IPS-20b (cell line): Measurements from ENCODE around the gene PPARG.

Experiments
- H3K27ac ChIP-seq: one replicate; pipeline ENCODE4 v1.5.1; 2013; ENCODE audit warnings: low read length
- H3K27me3 ChIP-seq: 2 replicates; pipeline ENCODE4 v1.6.1; 2013; ENCODE audit warnings: mild to moderate bottlenecking, low read length, inconsistent platforms; ENCODE audit not compliant: insufficient read depth
- H3K36me3 ChIP-seq: 2 replicates; pipeline ENCODE4 v1.6.1; 2013; ENCODE audit warnings: low read depth, mild to moderate bottlenecking, inconsistent platforms, low read length, moderate library complexity; ENCODE audit not compliant: insufficient read depth
- H3K4me1 ChIP-seq: 2 replicates; pipeline ENCODE4 v1.6.1; 2013; ENCODE audit warnings: mild to moderate bottlenecking, control low read depth, inconsistent platforms, low read length, moderate library complexity; ENCODE audit not compliant: insufficient read depth
- H3K4me3 ChIP-seq: 2 replicates; pipeline ENCODE4 v1.5.1; 2013; ENCODE audit warnings: mild to moderate bottlenecking, low read length, inconsistent platforms
- H3K9ac ChIP-seq: 2 replicates; pipeline ENCODE4 v1.6.1; 2013; ENCODE audit warnings: low read depth, mild to moderate bottlenecking, inconsistent platforms, low read length, moderate library complexity
- H3K9me3 ChIP-seq: 2 replicates; pipeline ENCODE4 v1.6.1; 2013; ENCODE audit warnings: mild to moderate bottlenecking, low read depth, low read length, inconsistent platforms; ENCODE audit not compliant: insufficient read depth

The PPARG gene

GRCh38 chr3:12392101-12392878 lies 103.4 kb downstream of the PPARG start:
- H3K36me3 ChIP-seq, result no peaks in the 10 kb centered on the region
- no peak overlapping the region for H3K9ac ChIP-seq
- H3K4me1 ChIP-seq, result no peaks in the 10 kb centered on the region
- H3K27ac ChIP-seq, result no peak overlapping the region
- no peak overlapping the region for H3K4me3 ChIP-seq
- H3K27me3 ChIP-seq, result no peaks in the 10 kb centered on the region
- H3K9me3 ChIP-seq, result no peaks in the 10 kb centered on the region

GRCh38 chr3:12393894-12394293 lies 105.0 kb downstream of the PPARG start:
- Histone ChIP-seq H3K9ac (no peak overlapping the region), H3K4me3 (no peak overlapping the region), H3K27ac (no peak overlapping the region), H3K4me1 (no peaks in the 10 kb centered on the region), H3K36me3 (no peaks in the 10 kb centered on the region), H3K27me3 (no peaks in the 10 kb centered on the region), H3K9me3 (no peaks in the 10 kb centered on the region)

GRCh38 chr3:12394569-12395271 lies 105.8 kb downstream of the PPARG start:
- Histone ChIP-seq H3K4me3 (no peak overlapping the region), H3K9me3 (no peaks in the 10 kb centered on the region), H3K27me3 (no peaks in the 10 kb centered on the region), H3K4me1 (no peaks in the 10 kb centered on the region), H3K36me3 (no peaks in the 10 kb centered on the region), H3K27ac (no peak overlapping the region), H3K9ac (no peak overlapping the region)

GRCh38 chr3:12395349-12396012 lies 106.6 kb downstream of the PPARG start:
- no peak overlapping the region for H3K9ac ChIP-seq
- no peaks in the 10 kb centered on the region for H3K4me1 ChIP-seq
- H3K27ac ChIP-seq, result no peak overlapping the region
- no peaks in the 10 kb centered on the region for H3K36me3 ChIP-seq
- no peaks in the 10 kb centered on the region for H3K27me3 ChIP-seq
- no peak overlapping the region for H3K4me3 ChIP-seq
- no peaks in the 10 kb centered on the region for H3K9me3 ChIP-seq

GRCh38 chr3:12396471-12396870 lies 107.6 kb downstream of the PPARG start:
- no peaks in the 10 kb centered on the region for H3K36me3 ChIP-seq
- no peaks in the 10 kb centered on the region for H3K9me3 ChIP-seq
- no peak overlapping the region for H3K27ac ChIP-seq
- no peak overlapping the region for H3K4me3 ChIP-seq
- H3K27me3 ChIP-seq, result no peaks in the 10 kb centered on the region
- no peaks in the 10 kb centered on the region for H3K4me1 ChIP-seq
- H3K9ac ChIP-seq, result no peak overlapping the region

GRCh38 chr3:12399226-12399625 lies 110.4 kb downstream of the PPARG start:
- Histone ChIP-seq H3K36me3 (no peaks in the 10 kb centered on the region), H3K9ac (no peak overlapping the region), H3K27me3 (no peaks in the 10 kb centered on the region), H3K4me3 (no peak overlapping the region), H3K27ac (no peak overlapping the region), H3K4me1 (no peaks in the 10 kb centered on the region), H3K9me3 (no peaks in the 10 kb centered on the region)

- Histone ChIP-seq H3K4me3 (no peak overlapping the region), H3K9me3 (no peaks in the 10 kb centered on the region), H3K9ac (no peak overlapping the region), H3K27me3 (no peaks in the 10 kb centered on the region), H3K36me3 (no peaks in the 10 kb centered on the region), H3K4me1 (no peaks in the 10 kb centered on the region), H3K27ac (no peak overlapping the region)
Observed at GRCh38 chr3:12400616-12401194, 111.8 kb downstream of the PPARG start.

GRCh38 chr3:12401208-12401607 lies 112.3 kb downstream of the PPARG start:
- H3K27ac ChIP-seq, result no peak overlapping the region
- H3K36me3 ChIP-seq, result no peaks in the 10 kb centered on the region
- H3K4me1 ChIP-seq, result no peaks in the 10 kb centered on the region
- no peaks in the 10 kb centered on the region for H3K9me3 ChIP-seq
- H3K9ac ChIP-seq, result no peak overlapping the region
- H3K27me3 ChIP-seq, result no peaks in the 10 kb centered on the region
- no peak overlapping the region for H3K4me3 ChIP-seq

GRCh38 chr3:12405432-12406272 lies 116.8 kb downstream of the PPARG start:
- no peaks in the 10 kb centered on the region for H3K9me3 ChIP-seq
- no peak overlapping the region for H3K4me3 ChIP-seq
- H3K9ac ChIP-seq, result no peak overlapping the region
- no peaks in the 10 kb centered on the region for H3K36me3 ChIP-seq
- H3K27ac ChIP-seq, result no peak overlapping the region
- H3K27me3 ChIP-seq, result no peaks in the 10 kb centered on the region
- H3K4me1 ChIP-seq, result no peaks in the 10 kb centered on the region

- H3K36me3 ChIP-seq, result no peaks in the 10 kb centered on the region
- no peak overlapping the region for H3K9ac ChIP-seq
- 0 out of 2 replicates have a peak, but pooled peaks cover 2% of the 10 kb centered on the region for H3K4me1 ChIP-seq
- H3K4me3 ChIP-seq, result no peak overlapping the region
- no peaks in the 10 kb centered on the region for H3K27me3 ChIP-seq
- no peak overlapping the region for H3K27ac ChIP-seq
- no peaks in the 10 kb centered on the region for H3K9me3 ChIP-seq
Observed at GRCh38 chr3:12408984-12409683, 120.3 kb downstream of the PPARG start.
